ENCODE data around the gene PNLIP.

- no peak for TF ChIP-seq RAD21 (IDR thresholded peaks at IDR 0.05; ENCODE audit: low read depth)
- no peak for TF ChIP-seq TCF12 (IDR thresholded peaks at IDR 0.05; ENCODE audit: low read depth)
- no peak for TF ChIP-seq MAX (IDR thresholded peaks at IDR 0.05)
- no peak for TF ChIP-seq TEAD4 (IDR thresholded peaks at IDR 0.05)
- no peak for TF ChIP-seq CREB1 (IDR thresholded peaks at IDR 0.05; ENCODE audit: low read depth)
- TF ChIP-seq YY1 (IDR thresholded peaks at IDR 0.05; ENCODE audit: low read depth) = no peak
- TF ChIP-seq EGR1 (IDR thresholded peaks at IDR 0.05) = no peak
- TF ChIP-seq EP300 (IDR thresholded peaks at IDR 0.05; ENCODE audit: borderline replicate concordance) = no peak
- TF ChIP-seq CEBPB (IDR thresholded peaks at IDR 0.05) = no peak
Measured at GRCh38 chr10:116612107-116612769, 66.5 kb downstream of the PNLIP start.

All from Ishikawa (cell line).